ENCODE data around the gene POLR2J2. TPM values are rescaled to one million over a fixed set of nuclear protein-coding genes. Genes with fewer than 3 reads are reported as not detected.
"Not testable (repeated sequence)": the region's sequence is repeated elsewhere in the genome, so short reads cannot be mapped to it uniquely, and the experiment has no call there.

POLR2J2 gene
- total RNA-seq, 2 donors from 2014 or later: 25.9 to 34.1 TPM

- H3K4me3 Mint-ChIP-seq; H3K27ac Mint-ChIP-seq; H3K9me3 Mint-ChIP-seq; H3K27me3 Mint-ChIP-seq; H3K36me3 Mint-ChIP-seq (ENCODE audit: low read depth); H3K4me1 Mint-ChIP-seq: not testable (repeated sequence)
- peak; percentile 74 for ATAC-seq (replicated peaks)
Measured at GRCh38 chr7:102689436-102690282, 18.2 kb upstream of the POLR2J2 start.

DNA sequence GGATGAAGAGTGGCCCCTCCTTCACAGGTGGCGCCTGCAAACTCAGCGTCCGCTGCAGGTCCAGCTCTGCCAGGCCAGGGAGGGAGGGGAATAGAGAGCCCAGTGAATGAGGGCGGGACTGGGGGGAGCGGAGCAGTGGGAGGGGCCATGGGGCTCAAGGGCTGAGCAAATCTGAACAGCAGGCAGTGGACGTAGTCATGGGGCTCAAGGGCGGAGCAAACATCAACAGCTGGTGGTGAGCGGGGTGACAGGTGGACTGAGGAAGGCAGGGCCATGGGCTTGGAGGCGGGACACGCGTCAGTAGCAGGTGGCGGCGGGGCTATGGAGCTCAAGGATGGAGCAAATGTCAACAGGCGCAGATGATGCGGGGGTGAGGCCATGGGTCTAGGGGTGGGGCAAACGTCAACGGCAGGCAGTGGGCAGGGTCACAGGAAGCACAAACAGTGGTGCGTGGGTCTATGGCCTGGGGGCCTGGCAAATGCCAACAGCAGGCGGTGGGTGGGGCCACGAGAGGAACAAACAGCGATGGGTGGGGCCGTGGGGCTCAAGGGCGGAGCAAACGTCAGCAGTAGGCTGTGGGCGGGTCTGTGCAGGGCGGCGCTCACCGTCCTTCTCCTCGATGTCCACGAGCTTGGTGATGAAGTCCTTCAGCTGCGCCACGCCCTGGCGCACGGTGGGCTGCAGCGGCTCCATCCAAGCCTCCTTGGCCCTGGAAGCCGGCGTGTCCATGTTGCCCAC is 17.0 kb upstream of the POLR2J2 start:
- H3K9me3 Mint-ChIP-seq; H3K4me3 Mint-ChIP-seq; H3K27me3 Mint-ChIP-seq; H3K27ac Mint-ChIP-seq; H3K36me3 Mint-ChIP-seq (ENCODE audit: low read depth); H3K4me1 Mint-ChIP-seq: not testable (repeated sequence)
- ATAC-seq (replicated peaks): peak; percentile 90

- H3K27ac Mint-ChIP-seq; H3K4me1 Mint-ChIP-seq; H3K36me3 Mint-ChIP-seq (ENCODE audit: low read depth); H3K27me3 Mint-ChIP-seq; H3K4me3 Mint-ChIP-seq; ATAC-seq (replicated peaks); H3K9me3 Mint-ChIP-seq: not testable (repeated sequence)
Measured at GRCh38 chr7:102682560-102682959, 11.1 kb upstream of the POLR2J2 start.

- H3K36me3 Mint-ChIP-seq (ENCODE audit: low read depth); H3K4me1 Mint-ChIP-seq; H3K27me3 Mint-ChIP-seq; ATAC-seq (replicated peaks); H3K27ac Mint-ChIP-seq; H3K9me3 Mint-ChIP-seq; H3K4me3 Mint-ChIP-seq: not testable (repeated sequence)
Measured at GRCh38 chr7:102680780-102681179, 9.3 kb upstream of the POLR2J2 start.

GRCh38 chr7:102675545-102675944 is 4.1 kb upstream of the POLR2J2 start:
- peak; percentile 56 for ATAC-seq (replicated peaks)
- H3K36me3 Mint-ChIP-seq (ENCODE audit: low read depth); H3K9me3 Mint-ChIP-seq; H3K27me3 Mint-ChIP-seq; H3K4me3 Mint-ChIP-seq; H3K27ac Mint-ChIP-seq; H3K4me1 Mint-ChIP-seq: not testable (repeated sequence)

DNA sequence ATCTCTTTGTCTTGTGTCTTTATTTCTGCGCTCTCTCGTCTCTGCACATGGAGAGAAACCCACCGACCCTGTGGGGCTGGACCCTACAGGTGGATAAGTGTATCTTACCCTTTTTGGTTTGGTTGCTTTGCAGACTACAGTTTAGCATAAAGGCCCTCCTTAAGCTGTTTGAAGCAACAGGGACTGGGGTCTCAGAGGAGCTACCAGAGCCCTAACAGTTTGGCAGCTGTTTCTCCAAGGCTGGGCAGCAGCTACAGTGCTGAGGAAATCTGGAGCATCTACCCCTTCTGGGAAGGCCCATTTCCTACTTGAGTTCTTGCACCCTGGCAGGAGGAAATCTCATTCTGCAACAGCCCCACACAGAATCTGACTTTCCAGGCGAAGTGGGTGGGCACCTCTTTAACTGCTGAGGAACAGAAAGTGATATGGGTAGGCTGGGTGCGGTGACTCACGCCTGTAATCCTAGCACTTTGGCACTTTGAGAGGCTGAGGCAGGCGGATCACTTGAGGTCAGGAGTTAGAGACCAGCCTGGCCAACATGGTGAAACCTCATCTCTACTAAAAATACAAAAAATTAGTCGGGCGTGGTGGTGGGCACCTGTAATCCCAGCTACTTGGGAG is 2.1 kb upstream of the POLR2J2 start:
- not testable (repeated sequence) for H3K27ac Mint-ChIP-seq; H3K27me3 Mint-ChIP-seq; H3K4me1 Mint-ChIP-seq; H3K4me3 Mint-ChIP-seq; H3K36me3 Mint-ChIP-seq (ENCODE audit: low read depth); H3K9me3 Mint-ChIP-seq
- ATAC-seq (replicated peaks): peak; percentile 22

DNA sequence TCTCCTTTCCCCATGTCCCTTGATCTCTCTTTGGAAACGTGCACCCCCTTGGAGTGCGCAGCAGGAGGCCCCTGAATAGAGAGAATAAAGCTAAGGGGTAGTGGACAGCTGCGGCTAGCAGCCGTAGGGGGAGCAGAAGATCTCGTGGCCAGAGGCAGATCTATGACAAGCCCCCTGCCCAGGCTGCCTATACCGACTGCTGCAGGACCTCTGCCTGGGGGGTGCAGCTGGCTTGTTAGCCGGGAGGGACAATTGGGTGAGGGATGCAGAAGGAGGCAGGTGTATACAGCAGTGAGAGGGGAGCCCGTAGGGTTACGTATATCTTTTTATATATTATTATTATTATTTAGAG is 469 bp upstream of the POLR2J2 start:
- H3K4me1 Mint-ChIP-seq; H3K27ac Mint-ChIP-seq; H3K9me3 Mint-ChIP-seq; H3K36me3 Mint-ChIP-seq (ENCODE audit: low read depth); H3K27me3 Mint-ChIP-seq: not testable (repeated sequence)
- peak; percentile 4 for ATAC-seq (replicated peaks)
- peak overlapping the region; percentile 81 for H3K4me3 Mint-ChIP-seq

DNA sequence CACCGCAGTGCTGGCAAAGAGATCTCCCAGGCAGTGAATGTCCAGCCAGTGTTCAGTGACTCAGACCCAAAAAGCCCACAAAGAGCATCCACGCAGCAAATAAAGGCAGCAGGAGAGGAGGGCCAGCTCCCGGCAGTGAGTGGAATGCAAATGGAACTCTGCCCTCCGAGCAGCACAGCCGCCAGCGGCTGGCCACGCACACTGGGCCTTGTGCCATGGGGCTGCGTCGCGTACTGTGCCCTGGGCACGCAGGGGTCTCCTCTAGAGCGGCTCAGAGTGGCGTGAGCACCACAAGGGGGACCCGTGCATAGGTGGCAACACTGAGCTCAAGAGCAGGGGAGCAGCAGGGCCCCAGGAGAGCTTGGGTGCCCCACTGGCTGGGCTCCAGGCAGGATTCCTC is 3.9 kb downstream of the POLR2J2 start:
- not testable (repeated sequence) for ATAC-seq (replicated peaks); H3K4me1 Mint-ChIP-seq; H3K27ac Mint-ChIP-seq; H3K9me3 Mint-ChIP-seq; H3K4me3 Mint-ChIP-seq; H3K27me3 Mint-ChIP-seq; H3K36me3 Mint-ChIP-seq (ENCODE audit: low read depth)

GRCh38 chr7:102666850-102667249 is 4.6 kb downstream of the POLR2J2 start:
- H3K27ac Mint-ChIP-seq; H3K4me3 Mint-ChIP-seq; H3K9me3 Mint-ChIP-seq; ATAC-seq (replicated peaks); H3K27me3 Mint-ChIP-seq; H3K36me3 Mint-ChIP-seq (ENCODE audit: low read depth); H3K4me1 Mint-ChIP-seq: not testable (repeated sequence)

DNA sequence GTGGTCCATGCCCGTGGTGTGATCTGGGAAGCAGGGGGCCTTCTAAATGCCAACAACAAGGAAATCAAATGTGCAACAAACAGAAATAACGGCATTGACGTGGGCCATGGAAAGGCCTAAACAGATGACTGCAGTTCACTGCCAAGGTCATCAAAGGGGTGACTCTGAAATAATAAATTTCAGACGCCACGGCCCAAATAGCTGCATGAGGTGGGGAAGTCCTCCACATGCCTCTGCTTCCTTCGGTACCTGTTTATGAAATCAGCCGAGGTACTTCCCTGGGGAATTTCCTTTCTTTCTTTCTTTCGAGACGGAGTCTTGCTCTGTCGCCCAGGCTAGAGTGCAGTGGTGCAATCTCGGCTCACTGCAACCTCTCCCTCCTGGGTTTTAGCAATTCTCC is 6.7 kb downstream of the POLR2J2 start:
- H3K9me3 Mint-ChIP-seq; H3K27me3 Mint-ChIP-seq; H3K4me3 Mint-ChIP-seq; H3K27ac Mint-ChIP-seq; H3K36me3 Mint-ChIP-seq (ENCODE audit: low read depth); H3K4me1 Mint-ChIP-seq; ATAC-seq (replicated peaks): not testable (repeated sequence)

- H3K4me3 Mint-ChIP-seq; H3K36me3 Mint-ChIP-seq (ENCODE audit: low read depth); H3K4me1 Mint-ChIP-seq; H3K9me3 Mint-ChIP-seq; H3K27me3 Mint-ChIP-seq; H3K27ac Mint-ChIP-seq; ATAC-seq (replicated peaks): not testable (repeated sequence)
Measured at GRCh38 chr7:102649924-102650323, 21.5 kb downstream of the POLR2J2 start, which contains the start of gene SPDYE2B. Gene SPDYE2B (plus strand): TSS chr7:102650319. CDS start chr7:102652349, 2,030 bp downstream.

GRCh38 chr7:102647813-102648212 is 23.6 kb downstream of the POLR2J2 start:
- H3K9me3 Mint-ChIP-seq; H3K36me3 Mint-ChIP-seq (ENCODE audit: low read depth); H3K4me1 Mint-ChIP-seq; H3K27ac Mint-ChIP-seq; H3K4me3 Mint-ChIP-seq; H3K27me3 Mint-ChIP-seq; ATAC-seq (replicated peaks): not testable (repeated sequence)

DNA sequence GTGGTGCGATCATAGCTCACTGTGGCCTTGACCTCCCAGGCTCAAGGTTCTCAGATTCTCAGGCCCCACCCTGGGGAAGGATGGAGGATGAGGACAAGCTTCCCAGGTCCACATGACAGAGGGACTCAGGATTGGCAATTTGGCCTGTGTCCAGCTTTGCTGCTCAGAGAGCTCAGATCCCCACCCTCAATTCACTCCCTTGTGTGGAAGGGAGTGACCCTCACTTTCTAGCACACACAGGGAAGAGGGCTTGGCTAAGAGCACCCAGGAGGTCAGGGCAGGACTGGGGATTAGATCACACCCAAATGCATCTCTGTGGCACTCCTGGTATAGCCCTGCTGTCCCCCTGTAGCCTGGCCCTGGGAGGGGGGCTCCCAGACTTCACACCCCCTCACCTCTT is 28.1 kb downstream of the POLR2J2 start:
- H3K4me3 Mint-ChIP-seq; H3K27me3 Mint-ChIP-seq; H3K9me3 Mint-ChIP-seq; H3K4me1 Mint-ChIP-seq; ATAC-seq (replicated peaks); H3K27ac Mint-ChIP-seq; H3K36me3 Mint-ChIP-seq (ENCODE audit: low read depth): not testable (repeated sequence)

DNA sequence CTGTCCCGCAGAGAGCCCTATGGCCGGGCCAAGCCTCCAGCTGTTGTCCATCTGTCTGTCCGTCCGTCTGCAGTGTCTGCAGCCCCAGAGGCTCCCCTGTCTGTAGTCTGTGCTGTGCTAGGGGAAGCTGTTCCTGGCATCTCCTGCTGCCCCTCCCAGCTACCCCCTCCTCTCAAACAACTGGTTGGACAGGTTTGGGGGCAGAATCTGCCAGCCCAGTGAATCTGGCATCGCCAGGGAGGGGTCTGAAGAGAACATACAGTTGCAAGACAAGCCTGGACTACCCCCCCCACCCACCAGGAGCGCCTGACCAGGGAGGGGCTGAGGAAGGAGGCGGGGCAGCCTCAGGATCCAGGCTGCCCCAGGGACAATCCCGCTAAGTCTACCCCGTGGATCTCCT is 28.8 kb downstream of the POLR2J2 start, which contains the start of gene UPK3BL1:
Gene UPK3BL1, minus strand, starts transcription at position 101 of the 400 bp plus-strand sequence. Its CDS starts 50 bp downstream, at position 51.
- not testable (repeated sequence) for H3K4me3 Mint-ChIP-seq; H3K27ac Mint-ChIP-seq; H3K9me3 Mint-ChIP-seq; H3K27me3 Mint-ChIP-seq; H3K4me1 Mint-ChIP-seq; H3K36me3 Mint-ChIP-seq (ENCODE audit: low read depth); ATAC-seq (replicated peaks)

DNA sequence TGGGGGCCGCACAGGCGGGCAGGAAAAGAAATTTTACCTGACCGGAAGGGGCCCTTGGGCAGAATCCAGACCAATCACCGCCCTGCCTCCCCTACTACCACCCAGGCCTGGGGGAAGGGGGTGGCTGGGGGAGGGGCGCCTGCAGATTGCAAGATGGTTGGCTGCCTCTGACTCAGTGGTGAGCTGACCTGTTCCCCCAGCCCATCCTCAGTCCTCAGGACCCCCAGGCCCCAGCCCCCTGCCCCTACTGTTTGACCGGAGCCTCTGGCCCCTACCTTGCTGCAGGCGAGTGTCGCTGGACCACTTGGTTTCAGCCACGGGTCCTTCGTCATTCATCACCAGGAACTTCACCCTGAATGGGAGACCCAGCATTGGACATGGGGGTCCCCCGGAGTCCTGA is 32.6 kb downstream of the POLR2J2 start:
- H3K27me3 Mint-ChIP-seq: not testable (repeated sequence)

More for the DNA sequence above, 32.6 kb downstream of the POLR2J2 start:
- not testable (repeated sequence) for H3K9me3 Mint-ChIP-seq; H3K27ac Mint-ChIP-seq; H3K36me3 Mint-ChIP-seq (ENCODE audit: low read depth); H3K4me1 Mint-ChIP-seq; H3K4me3 Mint-ChIP-seq
- peak; percentile 11 for ATAC-seq (replicated peaks)
